Hepatocyte (in vitro differentiated cells): ENCODE results near the gene ABLIM2.

Experiments used
- EZH2 ChIP-seq: fragments of 200-600 bp; sonication (generic); IDR thresholded peaks from 2 replicates; pipeline ENCODE4 v1.6.1; 2016; ENCODE audit warnings: antibody characterized with exemption, mild to moderate bottlenecking, borderline replicate concordance
- TF ChIP-seq, protein P1 (sequence below): fragments of 200-600 bp; sonication (generic); IDR thresholded peaks from 2 replicates; pipeline ENCODE4 v1.5.1; 2016; ENCODE audit warnings: antibody characterized with exemption, mild to moderate bottlenecking; ENCODE audit not compliant: poor library complexity

DNA sequence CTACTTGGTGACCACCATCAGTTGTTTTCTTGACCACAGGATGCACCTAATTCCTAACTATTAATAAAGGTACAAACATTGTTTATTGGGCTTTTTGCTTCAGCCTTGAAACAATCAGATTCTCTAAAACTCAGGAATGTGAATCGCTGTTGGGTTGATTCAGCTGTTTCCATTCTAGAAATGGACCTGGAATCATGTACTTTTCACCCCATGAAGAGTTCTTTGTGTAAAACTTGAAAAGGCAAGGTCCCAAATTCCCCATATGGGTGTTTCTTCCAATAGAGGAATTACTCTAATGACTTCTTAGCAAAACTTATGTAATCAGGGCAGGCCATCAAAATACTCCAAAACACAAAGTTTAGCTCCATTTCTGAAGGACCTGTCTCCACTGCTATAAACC is 226.3 kb downstream of the ABLIM2 start:
- TF ChIP-seq, protein P1, sequence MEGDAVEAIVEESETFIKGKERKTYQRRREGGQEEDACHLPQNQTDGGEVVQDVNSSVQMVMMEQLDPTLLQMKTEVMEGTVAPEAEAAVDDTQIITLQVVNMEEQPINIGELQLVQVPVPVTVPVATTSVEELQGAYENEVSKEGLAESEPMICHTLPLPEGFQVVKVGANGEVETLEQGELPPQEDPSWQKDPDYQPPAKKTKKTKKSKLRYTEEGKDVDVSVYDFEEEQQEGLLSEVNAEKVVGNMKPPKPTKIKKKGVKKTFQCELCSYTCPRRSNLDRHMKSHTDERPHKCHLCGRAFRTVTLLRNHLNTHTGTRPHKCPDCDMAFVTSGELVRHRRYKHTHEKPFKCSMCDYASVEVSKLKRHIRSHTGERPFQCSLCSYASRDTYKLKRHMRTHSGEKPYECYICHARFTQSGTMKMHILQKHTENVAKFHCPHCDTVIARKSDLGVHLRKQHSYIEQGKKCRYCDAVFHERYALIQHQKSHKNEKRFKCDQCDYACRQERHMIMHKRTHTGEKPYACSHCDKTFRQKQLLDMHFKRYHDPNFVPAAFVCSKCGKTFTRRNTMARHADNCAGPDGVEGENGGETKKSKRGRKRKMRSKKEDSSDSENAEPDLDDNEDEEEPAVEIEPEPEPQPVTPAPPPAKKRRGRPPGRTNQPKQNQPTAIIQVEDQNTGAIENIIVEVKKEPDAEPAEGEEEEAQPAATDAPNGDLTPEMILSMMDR, result no peak
- no peak for TF ChIP-seq EZH2
